COLO668 (cell line): ENCODE measurements around the gene SGCA.

ENCODE experiments used
- DNase-seq: peaks from one replicate; lab custom pipeline; 2025; ENCODE audit not compliant: unreplicated experiment; lab: John Stamatoyannopoulos, UW

SGCA gene

GRCh38 chr17:50149091-50149416 lies 16.8 kb upstream of the SGCA start:
- no peak for DNase-seq

DNA sequence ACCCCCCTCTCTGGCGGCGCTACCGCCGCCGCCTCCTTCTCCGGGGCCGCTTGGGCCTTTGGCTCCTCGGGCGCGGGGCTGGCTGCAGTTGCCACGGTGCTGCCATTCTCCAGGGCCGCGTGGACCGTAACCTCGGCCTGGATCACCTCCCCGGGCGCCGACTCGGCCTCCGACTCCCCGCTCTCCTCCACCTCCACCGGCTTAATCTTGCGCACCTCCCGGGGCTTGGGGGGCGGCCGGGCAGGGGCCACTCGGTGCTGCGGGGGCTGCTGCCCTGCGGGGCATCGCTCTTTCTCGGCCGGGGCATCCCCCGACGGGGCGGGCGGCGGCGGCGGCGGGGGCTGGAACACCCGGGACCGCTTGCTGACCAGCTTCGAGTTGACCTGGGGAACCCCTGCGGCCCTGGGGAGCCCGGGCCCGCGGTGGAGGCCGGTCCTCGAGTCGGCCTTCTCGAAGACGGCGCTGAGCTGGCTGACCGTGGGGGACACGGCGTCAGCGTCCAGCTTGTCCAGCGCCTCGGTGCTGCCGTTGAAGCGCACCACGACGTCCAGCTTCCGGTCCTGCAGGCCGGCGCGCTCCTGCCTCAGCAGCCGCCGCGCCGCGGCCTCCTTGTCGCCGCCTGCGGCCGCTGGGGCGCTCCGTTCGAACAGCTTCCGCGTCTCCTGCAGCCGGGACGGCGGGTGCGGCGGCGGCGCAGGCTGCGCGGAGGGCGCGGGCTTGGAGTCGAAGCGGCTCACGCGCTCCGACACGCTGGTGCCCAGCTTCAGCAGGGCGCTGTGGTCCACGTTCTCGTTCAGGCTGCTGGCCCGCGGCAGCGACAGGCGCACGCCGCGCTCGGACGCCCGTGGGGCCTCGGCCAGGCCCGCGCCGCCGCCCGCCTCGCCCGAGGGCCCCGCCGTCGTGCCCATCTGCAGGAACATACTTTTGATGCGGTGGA lies 16.1 kb upstream of the SGCA start:
- DNase-seq: peak; percentile 83

DNA sequence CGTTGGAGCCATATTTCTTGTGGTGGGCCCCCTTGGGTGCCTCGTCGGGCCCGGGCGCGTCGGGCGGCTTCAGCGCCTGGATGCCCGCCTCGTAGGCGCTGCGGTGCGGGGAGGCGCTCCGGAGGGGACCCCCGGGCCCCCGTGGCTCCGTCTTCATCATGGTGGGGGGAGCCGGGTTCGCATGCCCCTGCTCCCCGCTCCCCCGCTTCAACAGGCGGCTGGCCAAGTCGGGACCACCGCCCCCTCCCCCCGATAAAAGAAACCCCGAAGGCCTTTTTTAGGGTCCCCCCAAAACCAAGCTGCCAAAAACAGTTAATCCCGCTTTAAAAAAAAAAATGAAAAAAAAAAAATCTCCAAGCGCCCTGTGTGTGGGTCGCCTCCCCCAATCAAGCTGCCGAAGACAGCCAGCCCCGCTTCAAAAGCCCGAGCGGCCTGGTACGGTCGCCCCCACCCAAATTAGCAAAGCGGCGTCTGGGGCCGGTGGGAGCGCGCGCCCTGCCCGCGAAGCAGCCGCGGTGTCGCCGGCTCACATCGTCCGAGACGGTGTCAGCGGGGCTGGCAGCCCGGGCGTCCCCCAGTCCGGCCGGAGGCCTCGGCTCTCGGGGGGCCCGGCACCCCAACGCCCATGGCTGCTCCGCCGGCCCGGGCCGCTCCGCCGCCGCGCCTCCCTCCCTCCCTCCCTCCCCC lies 15.3 kb upstream of the SGCA start, which contains the start of gene PPP1R9B:
Gene PPP1R9B, minus strand, starts transcription at position 324 of the 687 bp plus-strand sequence. Its CDS starts 164 bp downstream, at position 160.
- peak; percentile 61 for DNase-seq

GRCh38 chr17:50151041-50151936 lies 14.5 kb upstream of the SGCA start:
- DNase-seq: peak; percentile 84

DNA sequence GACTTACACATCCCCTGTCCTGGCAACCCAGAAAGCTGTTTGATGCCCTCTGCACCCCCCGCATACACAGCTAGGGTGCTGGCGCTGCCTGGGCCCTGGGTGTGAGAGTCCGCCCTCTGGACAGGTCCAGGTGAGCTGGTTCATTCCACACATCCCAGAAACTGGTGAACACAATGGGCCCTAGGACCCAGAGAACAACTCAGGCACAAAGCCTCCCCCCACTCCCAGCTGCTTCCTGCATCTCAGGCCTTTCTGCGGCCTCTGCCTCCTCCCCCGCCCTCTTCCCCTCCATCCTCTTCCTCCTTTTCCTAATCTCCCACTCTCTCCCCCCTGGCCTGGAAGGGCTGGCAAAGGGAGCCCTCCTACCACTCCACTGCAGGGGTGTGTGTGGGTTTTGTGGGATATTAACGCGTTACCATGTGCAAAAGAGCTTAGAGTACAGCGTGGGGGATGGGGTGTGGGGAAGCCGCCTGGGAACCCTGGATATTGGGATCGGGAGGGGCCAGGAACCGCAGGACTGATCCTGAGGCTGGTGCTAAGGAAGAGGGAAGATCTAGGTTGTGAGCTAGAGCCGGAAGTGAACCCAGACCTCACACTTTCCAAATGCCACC lies 13.8 kb upstream of the SGCA start:
- peak; percentile 69 for DNase-seq

- no peak for DNase-seq
These were observed 13.1 kb upstream of the SGCA start for GRCh38 chr17:50152736-50153135.

- DNase-seq: no peak
These were observed 11.9 kb upstream of the SGCA start for GRCh38 chr17:50153650-50154575.

- no peak for DNase-seq
These were observed 11.2 kb upstream of the SGCA start for GRCh38 chr17:50154604-50155003.

- DNase-seq: no peak
These were observed 10.5 kb upstream of the SGCA start for GRCh38 chr17:50155115-50155819.

DNA sequence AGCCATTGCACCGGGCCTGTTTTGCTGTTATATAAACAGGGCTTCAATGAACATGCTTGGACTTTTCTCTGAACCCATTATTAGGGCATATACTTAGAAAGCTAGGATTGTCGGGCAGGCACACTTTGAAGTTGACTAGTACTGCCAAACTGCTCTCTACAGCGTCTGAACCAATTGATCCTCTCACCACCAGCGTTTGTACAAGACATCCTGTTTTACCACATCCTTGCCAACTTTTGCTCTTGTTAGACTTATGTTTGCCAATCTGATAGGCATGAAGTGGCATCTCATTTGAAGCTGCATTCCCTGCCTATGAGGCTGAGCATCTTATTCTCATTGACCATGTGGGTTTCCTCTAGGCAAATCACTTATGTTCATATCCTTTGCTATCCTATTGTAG lies 7.9 kb upstream of the SGCA start:
- no peak for DNase-seq

DNA sequence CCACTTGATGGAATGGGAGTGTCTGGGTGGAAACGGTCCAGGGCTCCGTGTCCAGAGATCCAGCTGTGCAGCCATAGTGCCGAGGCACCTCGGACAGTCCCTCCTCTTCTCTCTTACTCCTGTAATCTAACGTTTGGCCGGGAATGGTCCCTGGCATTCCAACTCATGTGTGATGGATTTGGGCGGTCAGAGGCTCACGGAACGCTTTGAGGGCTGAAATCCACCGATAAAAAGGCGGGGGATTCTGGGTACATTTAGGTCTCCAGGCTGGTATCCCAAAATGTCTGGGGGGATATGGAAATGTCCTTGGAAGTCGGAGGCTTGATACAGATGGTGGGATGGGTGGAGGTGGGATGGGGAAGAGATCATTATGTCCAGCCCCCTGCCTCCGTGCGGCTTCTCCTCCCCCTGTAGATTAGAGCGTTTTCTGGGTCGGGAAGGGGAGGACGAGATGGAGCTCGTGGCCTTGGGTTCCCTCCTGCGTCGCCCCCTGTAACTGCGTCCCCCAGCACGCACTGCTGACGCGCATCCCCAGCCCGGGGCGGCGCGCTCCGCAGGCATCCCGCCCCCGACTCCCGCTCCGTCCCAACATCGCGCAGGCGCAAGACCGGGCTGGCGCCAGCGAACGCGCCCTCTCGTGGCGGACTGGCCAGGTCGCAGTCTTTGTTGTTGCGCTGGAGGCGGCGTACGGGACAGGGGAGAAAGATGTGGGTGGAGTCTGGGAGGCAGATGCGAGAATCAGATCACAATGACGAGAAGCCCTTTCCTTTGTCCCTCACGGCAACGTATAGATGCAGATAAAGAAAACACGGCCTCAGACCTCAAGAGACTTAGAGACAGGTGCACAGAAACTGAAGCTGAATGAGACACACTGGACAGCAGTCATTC lies 4.5 kb upstream of the SGCA start:
- peak; percentile 85 for DNase-seq

DNA sequence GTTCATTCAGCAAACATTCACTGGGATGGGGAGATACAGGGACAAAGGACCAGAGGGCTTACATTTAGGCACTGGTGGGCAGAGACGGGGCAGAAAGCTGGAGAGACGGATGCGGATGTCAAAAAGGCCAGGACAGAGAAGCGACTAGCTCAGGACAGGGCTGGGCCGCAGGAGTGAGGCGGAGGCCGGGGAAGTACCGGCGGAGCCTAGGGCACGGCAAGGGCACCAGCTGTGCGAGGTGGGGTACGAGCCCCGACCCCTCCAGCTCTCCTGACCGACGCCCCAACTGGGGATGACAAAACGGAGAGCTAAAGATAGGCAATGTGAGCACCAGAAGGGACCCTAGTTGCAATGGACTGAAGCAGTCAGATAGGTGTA lies 3.9 kb upstream of the SGCA start:
- no peak for DNase-seq

GRCh38 chr17:50162466-50163254 lies 3.1 kb upstream of the SGCA start:
- no peak for DNase-seq

GRCh38 chr17:50163843-50164696 lies 1.7 kb upstream of the SGCA start:
- DNase-seq: no peak

GRCh38 chr17:50164697-50164988 lies 1.2 kb upstream of the SGCA start:
- no peak for DNase-seq

GRCh38 chr17:50165066-50165465 lies 739 bp upstream of the SGCA start:
- no peak for DNase-seq

DNA sequence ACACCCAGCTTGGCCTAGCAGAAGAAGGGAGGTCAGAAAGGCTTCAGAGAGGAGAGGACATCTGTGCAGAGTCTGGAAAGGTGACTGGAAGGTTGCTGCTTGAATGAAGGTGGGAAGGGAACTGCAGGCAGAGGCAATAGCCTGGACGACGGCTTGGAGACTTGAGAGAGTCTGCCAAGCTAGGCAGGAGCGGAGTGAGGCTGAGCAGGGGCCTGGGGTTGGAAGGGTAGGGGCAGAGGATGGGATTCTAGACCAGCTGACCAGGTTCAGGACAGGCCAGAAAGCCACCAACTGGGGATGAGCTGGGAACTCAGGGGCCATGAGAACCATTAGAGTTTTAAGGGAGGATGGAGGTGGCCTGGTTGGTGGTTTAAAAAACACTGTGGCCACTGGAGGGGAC lies 339 bp upstream of the SGCA start:
- DNase-seq: no peak
